Stimulated activated effector memory CD8-positive, alpha-beta T cell treated with anti-CD3 and anti-CD28 coated beads, Interleukin-12 subunit alpha, Interleukin-12 subunit beta, amount 100 ng/mL, for 72 hours (primary cell): ENCODE data around the gene PTGES3.
A peak's percentile ranks its signal among the peaks of the same experiment; 100 is the strongest.

ENCODE experiments used
- ATAC-seq: fragments of 150-1000 bp; cut with Tn5 transposase; 2 replicates; pipeline ENCODE4 v1.10.0; 2021
- DNase-seq, 2 donors: peaks; one replicate each; pipeline ENCODE4 v3.0.0; 2021 to 2022; ENCODE audit warnings: low spot score in 2 of 2
- H3K27ac Mint-ChIP-seq: one replicate; pipeline ENCODE4 v1.8.0; 2022; ENCODE audit warnings: mild to moderate bottlenecking, mixed read lengths
- H3K36me3 Mint-ChIP-seq: one replicate; pipeline ENCODE4 v1.8.0; 2022; ENCODE audit warnings: mild to moderate bottlenecking, mixed read lengths
- H3K4me1 Mint-ChIP-seq: one replicate; pipeline ENCODE4 v1.8.0; 2022; ENCODE audit warnings: mixed read lengths
- H3K4me3 Mint-ChIP-seq: one replicate; pipeline ENCODE4 v1.8.0; 2022; ENCODE audit warnings: mild to moderate bottlenecking, mixed read lengths
- H3K9me3 Mint-ChIP-seq: one replicate; pipeline ENCODE4 v1.8.0; 2022; ENCODE audit warnings: mixed read lengths

PTGES3 gene

GRCh38 chr12:56645717-56646446 is 42.2 kb downstream of the PTGES3 start, which contains the start of gene ATP5F1B:
Gene ATP5F1B, minus strand, starts transcription at chr12:56645984. Its CDS starts 21 bp downstream, at chr12:56645963.
- no peaks in the 10 kb centered on the region for H3K9me3 Mint-ChIP-seq
- ATAC-seq (peak; percentile 99), DNase-seq (peak; percentile 76 to 93)
- H3K4me1 Mint-ChIP-seq = peaks cover 19% of the 10 kb centered on the region
- peak within 1 kb of the TSS; percentile 94 for H3K4me3 Mint-ChIP-seq
- H3K36me3 Mint-ChIP-seq = peaks cover 55% of the 10 kb centered on the region
- peak within 1 kb of the TSS; percentile 97 for H3K27ac Mint-ChIP-seq

DNA sequence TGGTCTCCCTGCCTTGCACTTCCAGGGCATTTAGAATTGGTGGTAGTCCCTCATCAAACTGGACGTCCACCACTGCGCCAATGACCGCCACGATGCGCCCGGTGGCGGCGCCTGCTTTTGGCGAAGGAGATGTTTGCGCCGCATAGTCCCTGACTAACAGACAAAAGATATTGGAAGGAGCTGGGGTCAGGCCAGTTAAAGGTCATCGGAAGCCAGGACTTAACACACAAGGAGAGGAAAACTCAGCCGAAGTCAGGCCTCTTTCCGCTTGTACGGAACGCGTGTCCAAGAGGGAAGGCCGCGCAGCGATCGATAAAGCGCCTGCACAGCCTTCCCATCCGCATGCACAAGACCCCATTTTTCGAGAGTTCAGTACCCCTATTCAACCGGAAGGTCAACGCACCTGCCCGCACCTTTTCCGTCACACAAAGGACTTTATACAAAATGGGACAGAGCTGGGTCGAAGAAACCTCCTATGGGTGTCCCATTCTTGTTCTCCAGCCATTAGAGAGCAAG is 42.8 kb downstream of the PTGES3 start:
- DNase-seq (peak in 1 of 2 donors; percentile 59), ATAC-seq (no peak)
- Mint-ChIP-seq H3K36me3 (peaks cover 61% of the 10 kb centered on the region), H3K9me3 (no peaks in the 10 kb centered on the region), H3K4me1 (peaks cover 19% of the 10 kb centered on the region), H3K27ac (peak overlapping the region; percentile 97), H3K4me3 (peak overlapping the region; percentile 94)

DNA sequence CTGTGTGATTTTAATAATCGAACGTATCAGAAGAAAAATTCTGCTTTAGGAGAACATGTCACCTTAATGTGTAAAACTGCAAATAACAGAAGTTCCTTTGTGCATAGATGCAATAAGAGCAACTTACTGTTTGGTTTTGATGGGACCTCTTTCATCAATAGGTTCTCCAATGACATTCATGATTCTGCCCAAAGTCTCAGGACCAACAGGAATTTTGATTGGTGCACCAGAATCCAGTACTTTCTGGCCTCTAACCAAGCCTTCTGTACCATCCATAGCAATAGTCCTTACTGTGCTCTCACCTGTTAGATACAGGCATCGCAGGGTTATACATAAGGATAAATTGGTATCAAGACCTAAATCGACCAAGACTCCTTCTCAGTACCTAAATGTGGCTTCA is 43.4 kb downstream of the PTGES3 start:
- no peaks in the 10 kb centered on the region for H3K9me3 Mint-ChIP-seq
- H3K4me3 Mint-ChIP-seq = peak overlapping the region; percentile 94
- peak overlapping the region; percentile 97 for H3K27ac Mint-ChIP-seq
- no peak for ATAC-seq
- peaks cover 67% of the 10 kb centered on the region for H3K36me3 Mint-ChIP-seq
- DNase-seq = no peak
- H3K4me1 Mint-ChIP-seq = peaks cover 19% of the 10 kb centered on the region

- no peak for ATAC-seq
- no peaks in the 10 kb centered on the region for H3K9me3 Mint-ChIP-seq
- peaks cover 100% of the 10 kb centered on the region for H3K36me3 Mint-ChIP-seq
- H3K4me3 Mint-ChIP-seq = no peak overlapping the region
- H3K4me1 Mint-ChIP-seq = peaks cover 24% of the 10 kb centered on the region
- H3K27ac Mint-ChIP-seq = no peak overlapping the region
- DNase-seq = no peak
Measured at GRCh38 chr12:56641219-56641618, 46.9 kb downstream of the PTGES3 start.

DNA sequence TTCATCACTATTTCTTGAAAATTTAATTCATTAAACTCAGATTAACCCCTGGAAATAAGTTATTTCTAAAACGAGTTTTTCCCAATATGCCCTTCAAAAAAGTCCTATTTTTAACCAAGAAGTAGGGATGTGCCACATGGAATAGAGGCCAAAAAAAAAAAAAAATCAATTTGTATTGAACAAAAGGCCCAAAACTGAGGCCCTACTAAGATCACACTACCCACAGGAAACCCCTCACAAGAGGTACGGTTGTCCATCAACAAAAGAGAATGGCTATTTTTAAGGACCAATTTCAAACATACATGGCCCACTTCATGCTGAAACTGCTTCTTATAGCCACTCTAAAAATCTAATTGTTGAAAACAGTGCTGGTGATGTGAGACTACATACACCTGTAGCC is 50.5 kb downstream of the PTGES3 start:
- Mint-ChIP-seq H3K9me3 (no peaks in the 10 kb centered on the region), H3K36me3 (peaks cover 87% of the 10 kb centered on the region), H3K4me3 (no peak overlapping the region), H3K4me1 (peaks cover 42% of the 10 kb centered on the region), H3K27ac (peak overlapping the region; percentile 96)
- DNase-seq (no peak), ATAC-seq (no peak)

GRCh38 chr12:56636675-56637540 is 51.2 kb downstream of the PTGES3 start:
- Mint-ChIP-seq H3K27ac (peak overlapping the region; percentile 96), H3K4me3 (peak overlapping the region; percentile 98), H3K9me3 (no peaks in the 10 kb centered on the region), H3K36me3 (peaks cover 79% of the 10 kb centered on the region), H3K4me1 (peaks cover 48% of the 10 kb centered on the region)
- DNase-seq (peak; percentile 74 to 95), ATAC-seq (peak; percentile 78)

DNA sequence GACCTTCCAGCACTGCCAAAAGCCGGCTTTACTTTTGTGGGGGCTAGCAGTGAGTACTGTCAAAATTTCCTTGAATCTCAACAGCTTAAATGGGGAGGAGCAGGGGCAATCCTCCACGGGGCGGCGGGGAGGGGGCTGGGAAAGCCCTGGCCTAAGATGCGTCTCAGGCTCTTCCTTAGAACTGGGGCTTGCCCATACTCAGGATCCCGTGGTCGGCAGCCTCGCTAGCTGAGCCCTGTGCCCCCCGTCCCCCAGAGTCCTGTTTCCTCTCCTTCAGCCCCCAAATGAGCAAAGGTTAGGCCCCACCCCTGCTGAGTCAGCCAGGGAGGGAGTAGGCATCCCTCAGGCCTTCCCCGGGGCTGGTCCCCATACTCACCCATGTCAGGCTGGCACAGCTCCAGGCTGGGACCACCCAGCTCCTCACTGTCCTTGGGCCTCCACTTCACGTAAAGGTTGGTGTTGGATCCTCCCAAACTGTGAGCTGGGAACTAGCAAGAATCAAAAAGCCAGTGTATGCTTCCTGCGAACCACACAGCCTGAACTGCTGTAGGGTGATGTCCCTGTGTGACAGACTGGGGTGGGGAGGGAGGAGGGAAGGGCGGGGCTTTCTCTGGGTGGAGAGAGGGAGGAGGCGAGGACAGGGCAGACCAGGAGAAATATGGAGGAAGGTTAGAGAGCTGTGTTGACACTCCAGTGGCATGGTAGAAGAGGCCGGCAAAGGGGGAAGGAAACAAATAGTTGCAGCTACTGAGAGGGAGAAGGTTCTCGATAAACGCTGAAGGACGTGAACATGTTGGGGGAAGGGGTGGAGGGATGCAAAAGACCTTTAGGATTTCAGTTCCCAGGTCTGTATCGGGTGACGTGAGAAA is 52.0 kb downstream of the PTGES3 start:
- peaks cover 56% of the 10 kb centered on the region for H3K4me1 Mint-ChIP-seq
- peaks cover 71% of the 10 kb centered on the region for H3K36me3 Mint-ChIP-seq
- H3K27ac Mint-ChIP-seq = peak overlapping the region; percentile 96
- DNase-seq = peak; percentile 66 to 92
- H3K9me3 Mint-ChIP-seq = no peaks in the 10 kb centered on the region
- peak; percentile 86 for ATAC-seq
- H3K4me3 Mint-ChIP-seq = peak overlapping the region; percentile 98

- Mint-ChIP-seq H3K9me3 (no peaks in the 10 kb centered on the region), H3K27ac (peak overlapping the region; percentile 96), H3K4me1 (peaks cover 64% of the 10 kb centered on the region), H3K4me3 (peak overlapping the region; percentile 98), H3K36me3 (peaks cover 67% of the 10 kb centered on the region)
- peak; percentile 55 for ATAC-seq
- DNase-seq = peak; percentile 56 to 86
Measured at GRCh38 chr12:56634837-56635791, 53.0 kb downstream of the PTGES3 start.

GRCh38 chr12:56634242-56634836 is 53.7 kb downstream of the PTGES3 start:
- H3K9me3 Mint-ChIP-seq = no peaks in the 10 kb centered on the region
- H3K4me3 Mint-ChIP-seq = peak overlapping the region; percentile 98
- peaks cover 63% of the 10 kb centered on the region for H3K36me3 Mint-ChIP-seq
- DNase-seq (no peak), ATAC-seq (no peak)
- H3K4me1 Mint-ChIP-seq = peaks cover 64% of the 10 kb centered on the region
- peak overlapping the region; percentile 96 for H3K27ac Mint-ChIP-seq

DNA sequence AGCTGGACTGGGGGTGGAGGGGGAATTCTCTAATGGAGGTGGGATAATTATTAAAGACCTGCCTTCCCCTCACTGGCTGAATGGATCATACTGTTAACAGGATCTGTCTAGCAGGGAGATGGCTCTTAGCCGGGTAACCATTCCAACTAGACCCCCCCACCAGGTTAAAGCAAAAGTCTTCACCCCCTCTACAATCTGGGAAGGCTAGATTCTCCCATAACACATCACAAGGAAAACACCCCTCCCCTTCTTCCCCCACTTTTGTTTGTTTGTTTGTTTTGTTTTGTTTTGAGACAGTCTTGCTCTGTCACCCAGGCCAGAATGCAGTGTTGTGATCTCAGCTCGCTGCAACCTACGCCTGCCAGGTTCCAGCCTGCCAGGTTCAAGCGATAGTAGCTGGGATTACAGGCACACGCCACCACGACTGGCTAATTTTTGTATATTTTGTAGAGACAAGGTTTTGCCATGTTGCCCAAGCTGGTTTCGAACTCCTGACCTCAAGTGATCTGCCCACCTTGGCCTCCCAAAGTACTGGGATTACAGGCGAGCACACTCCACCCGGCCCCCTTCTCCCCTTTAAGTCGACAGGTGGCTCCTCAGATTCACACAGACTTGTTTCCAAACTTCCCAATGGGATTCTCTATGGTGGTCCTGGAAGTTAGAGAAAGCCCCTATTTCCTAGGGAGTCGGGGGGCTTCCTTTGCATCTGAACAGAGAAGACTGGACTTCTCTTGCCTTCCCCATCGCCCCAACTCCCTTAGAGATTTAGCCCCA is 54.4 kb downstream of the PTGES3 start:
- ATAC-seq (no peak), DNase-seq (no peak)
- Mint-ChIP-seq H3K27ac (peak overlapping the region; percentile 96), H3K36me3 (peaks cover 63% of the 10 kb centered on the region), H3K4me1 (peaks cover 67% of the 10 kb centered on the region), H3K9me3 (no peaks in the 10 kb centered on the region), H3K4me3 (peak overlapping the region; percentile 98)

DNA sequence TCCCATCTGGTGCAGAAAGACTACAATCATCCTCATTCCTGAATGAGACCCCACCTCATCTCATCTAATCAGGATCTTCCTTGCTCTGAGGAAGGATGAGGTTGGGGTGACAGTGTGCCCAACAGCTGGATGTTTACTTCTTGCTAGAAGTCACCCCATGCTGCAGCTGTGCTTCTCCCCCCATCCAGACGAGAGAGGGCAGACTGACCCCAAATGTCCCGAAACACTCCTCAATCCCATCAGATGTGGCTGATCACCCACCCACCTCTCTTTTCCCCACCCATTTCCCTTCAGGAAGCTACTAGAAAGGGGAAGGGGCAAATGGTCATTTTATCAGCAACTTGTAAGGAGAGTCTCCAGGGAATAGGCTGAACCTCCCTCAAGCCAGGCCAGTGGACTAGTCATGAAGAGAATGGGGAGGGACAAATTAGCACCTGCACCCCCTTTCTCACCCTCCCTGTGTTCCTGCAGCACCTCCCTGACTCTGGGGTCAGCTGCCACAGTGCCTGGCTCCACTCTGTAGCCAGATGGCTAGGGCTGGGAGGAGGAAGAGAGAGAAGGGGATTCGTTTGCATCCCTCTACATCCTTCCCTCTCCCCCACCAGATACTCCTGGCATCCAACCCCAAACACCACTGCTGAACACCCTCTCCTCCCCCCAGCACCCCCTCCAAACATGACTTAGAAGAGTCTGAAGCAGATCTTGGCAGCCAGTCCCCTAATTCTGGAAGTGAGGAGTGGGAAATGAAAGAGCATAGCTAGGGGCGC is 55.2 kb downstream of the PTGES3 start:
- Mint-ChIP-seq H3K4me1 (peaks cover 74% of the 10 kb centered on the region), H3K4me3 (peak overlapping the region; percentile 98), H3K27ac (peak overlapping the region; percentile 73), H3K9me3 (no peaks in the 10 kb centered on the region), H3K36me3 (peaks cover 63% of the 10 kb centered on the region)
- ATAC-seq = no peak
- no peak for DNase-seq
